ENCODE data around the gene HSF2.

DNA sequence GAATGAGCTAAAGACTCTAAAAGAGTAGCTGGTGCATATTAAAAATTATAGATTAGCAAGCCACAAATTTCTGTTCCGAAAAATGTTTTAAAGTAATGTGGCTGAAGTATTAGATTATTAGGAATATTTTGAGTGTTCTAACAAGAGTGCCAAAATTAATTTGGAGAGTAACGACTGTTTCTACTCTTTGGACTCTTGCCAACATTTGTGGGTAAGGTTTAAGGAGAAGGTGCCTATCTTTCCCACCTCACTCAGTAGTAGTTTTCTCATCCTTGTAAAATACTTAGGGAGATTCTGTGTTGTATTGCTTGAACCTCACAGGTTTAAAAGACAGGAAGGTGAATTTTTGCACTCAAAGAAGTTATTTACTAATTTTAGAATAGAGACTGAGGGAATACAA lies 5.0 kb downstream of the HSF2 start:
- TF ChIP-seq TAF1 (IDR thresholded peaks at IDR 0.05; ENCODE audit: borderline replicate concordance, insufficient read depth, low read length) (no peak), POLR2AphosphoS5 (IDR thresholded peaks at IDR 0.05; ENCODE audit: low read depth, low read length) (no peak)
